Muscle layer of duodenum (tissue), 2 donors: ENCODE data around the gene IL32.
A peak's percentile ranks its signal among the peaks of the same experiment; 100 is the strongest.

Experiments used
- H3K27ac ChIP-seq: one replicate; pipeline ENCODE4 v1.7.0; 2013; ENCODE audit warnings: mild to moderate bottlenecking, low read length
- H3K27me3 ChIP-seq: one replicate; pipeline ENCODE4 v1.7.0; 2013; ENCODE audit warnings: low read depth, mild to moderate bottlenecking, control low read depth, low read length
- H3K36me3 ChIP-seq, 2 donors: one replicate each; pipeline ENCODE4 v1.7.0; 2013; ENCODE audit warnings: low read length in 2 of 2, control low read depth in 1 of 2, mild to moderate bottlenecking in 1 of 2; ENCODE audit not compliant: insufficient read depth in 2 of 2, control insufficient read depth in 1 of 2
- H3K4me1 ChIP-seq, 2 donors: one replicate each; pipeline ENCODE4 v1.7.0; 2013; ENCODE audit warnings: low read length in 2 of 2, mild to moderate bottlenecking in 2 of 2, control low read depth in 1 of 2, moderate library complexity in 1 of 2; ENCODE audit not compliant: insufficient read depth in 2 of 2, control insufficient read depth in 1 of 2
- H3K4me3 ChIP-seq, 2 donors: one replicate each; pipeline ENCODE4 v1.7.0; 2013; ENCODE audit warnings: low read length in 2 of 2, low read depth in 1 of 2, mild to moderate bottlenecking in 1 of 2
- H3K9me3 ChIP-seq, 2 donors: one replicate each; pipeline ENCODE4 v1.7.0; 2013; ENCODE audit warnings: low read length in 2 of 2, control low read depth in 1 of 2, mild to moderate bottlenecking in 1 of 2; ENCODE audit not compliant: control insufficient read depth in 1 of 2
- donor health status: healthy.

Gene IL32

GRCh38 chr16:3088925-3089716 lies 23.7 kb downstream of the IL32 start:
- Histone ChIP-seq H3K4me3 (no peak overlapping the region), H3K36me3 (no peaks in the 10 kb centered on the region), H3K27ac (no peak overlapping the region), H3K4me1 (peaks cover 0 to 9% of the 10 kb centered on the region in 2 donors), H3K9me3 (no peaks in the 10 kb centered on the region), H3K27me3 (no peaks in the 10 kb centered on the region)

GRCh38 chr16:3089717-3090592 lies 24.5 kb downstream of the IL32 start:
- no peaks in the 10 kb centered on the region for H3K27me3 ChIP-seq
- H3K36me3 ChIP-seq = no peaks in the 10 kb centered on the region
- no peak overlapping the region for H3K27ac ChIP-seq
- no peak overlapping the region for H3K4me3 ChIP-seq
- peaks cover 0 to 9% of the 10 kb centered on the region in 2 donors for H3K4me1 ChIP-seq
- no peaks in the 10 kb centered on the region for H3K9me3 ChIP-seq

- no peak overlapping the region for H3K4me3 ChIP-seq
- no peaks in the 10 kb centered on the region for H3K36me3 ChIP-seq
- H3K4me1 ChIP-seq = peaks cover 0 to 6% of the 10 kb centered on the region in 2 donors
- no peak overlapping the region for H3K27ac ChIP-seq
- H3K27me3 ChIP-seq = no peaks in the 10 kb centered on the region
- H3K9me3 ChIP-seq = no peaks in the 10 kb centered on the region
Measured at GRCh38 chr16:3091551-3091950, 26.1 kb downstream of the IL32 start.

- Histone ChIP-seq H3K9me3 (no peaks in the 10 kb centered on the region), H3K27ac (no peak overlapping the region), H3K4me1 (peaks cover 0 to 5% of the 10 kb centered on the region in 2 donors), H3K36me3 (no peaks in the 10 kb centered on the region), H3K4me3 (no peak overlapping the region), H3K27me3 (no peaks in the 10 kb centered on the region)
Measured at GRCh38 chr16:3092501-3092941, 27.1 kb downstream of the IL32 start.

GRCh38 chr16:3094289-3095027 lies 29.0 kb downstream of the IL32 start:
- no peak overlapping the region for H3K27ac ChIP-seq

GRCh38 chr16:3095869-3096268 lies 30.4 kb downstream of the IL32 start:
- no peaks in the 10 kb centered on the region for H3K9me3 ChIP-seq
- no peaks in the 10 kb centered on the region for H3K36me3 ChIP-seq
- H3K27me3 ChIP-seq = no peaks in the 10 kb centered on the region
- no peak overlapping the region for H3K4me3 ChIP-seq
- H3K4me1 ChIP-seq = peaks cover 7 to 9% of the 10 kb centered on the region in 2 donors
- no peak overlapping the region for H3K27ac ChIP-seq

More at GRCh38 chr16:3094289-3095027, 29.0 kb downstream of the IL32 start:
- H3K36me3 ChIP-seq = no peaks in the 10 kb centered on the region
- H3K4me3 ChIP-seq = no peak overlapping the region
- no peaks in the 10 kb centered on the region for H3K4me1 ChIP-seq
- no peaks in the 10 kb centered on the region for H3K9me3 ChIP-seq
- no peaks in the 10 kb centered on the region for H3K27me3 ChIP-seq

GRCh38 chr16:3096362-3096761 lies 30.9 kb downstream of the IL32 start:
- Histone ChIP-seq H3K36me3 (no peaks in the 10 kb centered on the region), H3K4me3 (no peak overlapping the region), H3K4me1 (peaks cover 8 to 9% of the 10 kb centered on the region in 2 donors), H3K9me3 (no peaks in the 10 kb centered on the region), H3K27me3 (no peaks in the 10 kb centered on the region), H3K27ac (no peak overlapping the region)

- Histone ChIP-seq H3K36me3 (no peaks in the 10 kb centered on the region), H3K27me3 (no peaks in the 10 kb centered on the region), H3K4me3 (no peak overlapping the region), H3K4me1 (peaks cover 8 to 9% of the 10 kb centered on the region in 2 donors), H3K9me3 (no peaks in the 10 kb centered on the region), H3K27ac (no peak overlapping the region)
Measured at GRCh38 chr16:3097266-3097665, 31.8 kb downstream of the IL32 start.

- Histone ChIP-seq H3K27me3 (no peaks in the 10 kb centered on the region), H3K27ac (no peak within 1 kb of the TSS), H3K4me1 (peaks cover 8 to 9% of the 10 kb centered on the region in 2 donors), H3K4me3 (peak within 1 kb of the TSS in 1 of 2 donors; percentile 35), H3K9me3 (no peaks in the 10 kb centered on the region), H3K36me3 (no peaks in the 10 kb centered on the region)
Measured at GRCh38 chr16:3098459-3099394, 33.3 kb downstream of the IL32 start, which contains the start of gene ZSCAN10. Gene ZSCAN10, minus strand, starts transcription at chr16:3099294. Its CDS starts 6,357 bp downstream, at chr16:3092937.

GRCh38 chr16:3099395-3099731 lies 33.9 kb downstream of the IL32 start:
- Histone ChIP-seq H3K36me3 (no peaks in the 10 kb centered on the region), H3K27me3 (no peaks in the 10 kb centered on the region), H3K4me3 (no peak overlapping the region), H3K9me3 (no peaks in the 10 kb centered on the region), H3K27ac (no peak overlapping the region), H3K4me1 (peaks cover 8 to 9% of the 10 kb centered on the region in 2 donors)
